D721Med (cell line): ENCODE data around the gene CGB8.

Experiments
- DNase-seq: peaks from one replicate; pipeline ENCODE4 v3.0.0; 2011; ENCODE audit warnings: low spot score; ENCODE audit not compliant: insufficient read length
- FAIRE-seq: peaks from 2 replicates; lab custom pipeline; 2011; peaks lifted over from hg19 to GRCh38; lab: Jason Lieb, UNC
- TF ChIP-seq, protein P1 (sequence below): IDR thresholded peaks from 2 replicates; pipeline ENCODE4 v1.5.1; 2012; ENCODE audit warnings: mild to moderate bottlenecking, control low read depth; ENCODE audit not compliant: insufficient read depth; ENCODE audit errors: missing control alignments

Gene CGB8

DNA sequence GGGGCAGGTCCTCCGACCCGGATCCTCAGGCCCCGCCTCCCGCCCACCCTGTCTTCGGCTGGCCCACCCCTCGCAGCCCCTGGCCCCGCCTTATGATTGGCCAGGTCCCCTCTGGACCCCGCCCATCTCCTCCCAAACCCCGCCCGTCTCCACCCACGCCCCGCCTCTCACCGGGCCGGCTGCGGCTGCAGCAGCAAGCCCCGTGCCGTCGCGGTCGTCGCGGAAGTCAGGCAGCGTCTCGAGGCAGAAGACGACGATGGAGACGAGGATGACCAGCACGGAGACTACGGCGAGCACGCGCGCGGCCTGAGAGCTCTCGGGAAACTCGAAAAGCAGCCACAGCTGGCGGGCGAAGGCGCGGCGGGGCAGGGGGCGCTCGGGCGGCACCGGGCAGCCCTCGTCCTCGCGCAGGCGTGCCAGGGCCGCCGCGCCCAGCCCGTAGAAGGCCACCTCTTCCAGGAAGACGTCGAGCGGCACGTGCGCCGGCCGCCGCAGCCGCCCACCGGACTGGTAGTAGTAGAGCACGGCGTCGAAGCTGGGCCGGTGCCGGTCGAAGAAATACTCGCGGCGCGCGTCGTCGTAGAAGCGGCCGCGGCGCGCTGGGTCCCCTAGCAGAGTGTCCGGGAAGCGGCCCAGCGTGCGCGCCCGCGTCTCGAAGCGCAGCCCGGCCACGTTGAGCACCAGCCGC is 23.1 kb upstream of the CGB8 start:
- TF ChIP-seq, protein P1, sequence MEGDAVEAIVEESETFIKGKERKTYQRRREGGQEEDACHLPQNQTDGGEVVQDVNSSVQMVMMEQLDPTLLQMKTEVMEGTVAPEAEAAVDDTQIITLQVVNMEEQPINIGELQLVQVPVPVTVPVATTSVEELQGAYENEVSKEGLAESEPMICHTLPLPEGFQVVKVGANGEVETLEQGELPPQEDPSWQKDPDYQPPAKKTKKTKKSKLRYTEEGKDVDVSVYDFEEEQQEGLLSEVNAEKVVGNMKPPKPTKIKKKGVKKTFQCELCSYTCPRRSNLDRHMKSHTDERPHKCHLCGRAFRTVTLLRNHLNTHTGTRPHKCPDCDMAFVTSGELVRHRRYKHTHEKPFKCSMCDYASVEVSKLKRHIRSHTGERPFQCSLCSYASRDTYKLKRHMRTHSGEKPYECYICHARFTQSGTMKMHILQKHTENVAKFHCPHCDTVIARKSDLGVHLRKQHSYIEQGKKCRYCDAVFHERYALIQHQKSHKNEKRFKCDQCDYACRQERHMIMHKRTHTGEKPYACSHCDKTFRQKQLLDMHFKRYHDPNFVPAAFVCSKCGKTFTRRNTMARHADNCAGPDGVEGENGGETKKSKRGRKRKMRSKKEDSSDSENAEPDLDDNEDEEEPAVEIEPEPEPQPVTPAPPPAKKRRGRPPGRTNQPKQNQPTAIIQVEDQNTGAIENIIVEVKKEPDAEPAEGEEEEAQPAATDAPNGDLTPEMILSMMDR = peak; percentile 5
- FAIRE-seq = no peak
- peak; percentile 22 for DNase-seq

DNA sequence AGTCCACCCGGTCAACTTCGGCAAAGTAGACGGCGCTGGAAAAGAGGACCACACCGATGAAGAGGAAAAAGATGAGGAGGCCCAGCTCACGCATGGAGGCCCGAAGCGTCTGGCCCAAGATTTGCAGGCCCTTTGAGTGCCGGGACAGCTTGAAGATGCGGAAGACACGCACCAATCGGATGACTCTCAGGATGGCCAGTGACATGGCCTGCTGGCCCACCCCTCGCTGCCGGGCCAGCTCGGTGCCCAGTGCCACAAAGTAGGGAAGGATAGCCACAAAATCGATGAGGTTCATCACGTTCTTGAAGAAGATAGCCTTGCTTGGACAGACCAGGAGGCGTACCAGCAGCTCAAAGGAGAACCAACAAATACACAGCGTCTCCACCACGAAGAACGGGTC is 21.5 kb upstream of the CGB8 start:
- TF ChIP-seq, protein P1 = no peak
- no peak for DNase-seq
- no peak for FAIRE-seq

DNA sequence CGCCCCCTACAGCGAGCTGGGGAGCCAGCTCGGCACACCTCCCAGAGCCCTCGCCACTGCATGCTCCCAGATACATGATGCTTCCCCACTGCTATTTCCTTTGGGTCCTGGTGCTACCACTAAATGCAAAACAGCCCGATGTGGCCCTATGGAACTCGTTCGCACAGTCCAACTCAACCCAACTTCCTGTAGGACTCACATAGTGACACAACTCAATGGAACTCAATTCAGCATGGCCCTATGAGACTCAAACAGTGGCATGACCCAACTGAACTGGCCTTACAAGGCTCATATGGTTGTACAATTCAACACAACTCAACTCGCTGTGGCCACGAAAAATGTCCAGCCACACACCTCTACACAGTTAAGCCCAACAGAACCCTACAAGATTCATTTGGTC is 20.1 kb upstream of the CGB8 start:
- DNase-seq (no peak), FAIRE-seq (no peak)
- TF ChIP-seq, protein P1 = no peak

DNA sequence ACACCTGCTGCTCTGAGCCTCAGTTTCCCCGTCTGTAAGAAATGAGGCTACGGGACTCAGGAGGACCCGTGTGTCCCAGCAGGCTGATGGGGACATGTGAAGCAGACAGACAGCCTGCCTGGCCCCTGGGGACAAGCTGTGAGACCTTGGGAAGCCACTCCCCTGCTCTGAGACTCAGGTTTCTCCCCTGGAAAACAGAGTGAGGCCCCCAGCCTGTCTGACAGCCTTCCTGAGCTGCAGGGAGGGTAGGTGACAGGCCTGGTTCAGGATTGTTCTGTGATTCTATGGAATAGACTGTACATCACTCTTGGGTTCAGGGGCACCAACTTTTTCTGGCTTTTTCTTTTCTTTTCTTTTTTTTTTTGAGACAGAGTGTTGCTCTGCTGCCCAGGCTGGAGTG is 18.6 kb upstream of the CGB8 start:
- no peak for DNase-seq
- TF ChIP-seq, protein P1 = no peak

DNA sequence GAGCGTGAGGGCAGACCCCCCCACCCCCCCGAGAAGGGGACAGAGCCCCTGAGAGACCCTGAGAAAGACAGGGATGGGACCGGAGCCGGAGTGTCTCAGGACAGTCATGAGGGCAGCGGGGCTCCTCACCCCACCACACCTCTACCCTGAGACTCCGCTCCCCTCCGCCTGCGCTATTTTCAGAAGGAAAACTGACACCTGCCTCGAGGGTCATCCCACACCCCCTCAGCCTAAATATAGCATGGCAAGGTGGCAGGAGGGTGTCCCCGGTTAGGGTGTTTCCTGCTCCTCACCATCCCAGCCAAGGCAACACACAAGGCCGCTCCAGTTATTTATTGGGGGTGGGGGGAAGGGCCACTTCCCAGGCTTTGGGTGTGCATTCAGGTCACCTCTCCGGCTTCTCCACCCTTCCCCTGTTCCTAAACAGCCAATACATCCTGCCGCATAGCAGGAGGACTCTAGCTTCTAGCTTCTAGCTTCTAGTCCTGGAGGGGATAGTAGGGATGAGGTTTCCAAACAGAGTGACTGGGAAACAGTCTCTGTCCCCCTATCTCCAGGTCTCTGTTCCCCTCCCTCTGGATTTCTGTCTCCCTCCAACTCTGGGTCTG is 17.1 kb upstream of the CGB8 start:
- DNase-seq (no peak), FAIRE-seq (no peak)
- TF ChIP-seq, protein P1 = no peak

More for the DNA sequence above, 18.6 kb upstream of the CGB8 start:
- FAIRE-seq = no peak

DNA sequence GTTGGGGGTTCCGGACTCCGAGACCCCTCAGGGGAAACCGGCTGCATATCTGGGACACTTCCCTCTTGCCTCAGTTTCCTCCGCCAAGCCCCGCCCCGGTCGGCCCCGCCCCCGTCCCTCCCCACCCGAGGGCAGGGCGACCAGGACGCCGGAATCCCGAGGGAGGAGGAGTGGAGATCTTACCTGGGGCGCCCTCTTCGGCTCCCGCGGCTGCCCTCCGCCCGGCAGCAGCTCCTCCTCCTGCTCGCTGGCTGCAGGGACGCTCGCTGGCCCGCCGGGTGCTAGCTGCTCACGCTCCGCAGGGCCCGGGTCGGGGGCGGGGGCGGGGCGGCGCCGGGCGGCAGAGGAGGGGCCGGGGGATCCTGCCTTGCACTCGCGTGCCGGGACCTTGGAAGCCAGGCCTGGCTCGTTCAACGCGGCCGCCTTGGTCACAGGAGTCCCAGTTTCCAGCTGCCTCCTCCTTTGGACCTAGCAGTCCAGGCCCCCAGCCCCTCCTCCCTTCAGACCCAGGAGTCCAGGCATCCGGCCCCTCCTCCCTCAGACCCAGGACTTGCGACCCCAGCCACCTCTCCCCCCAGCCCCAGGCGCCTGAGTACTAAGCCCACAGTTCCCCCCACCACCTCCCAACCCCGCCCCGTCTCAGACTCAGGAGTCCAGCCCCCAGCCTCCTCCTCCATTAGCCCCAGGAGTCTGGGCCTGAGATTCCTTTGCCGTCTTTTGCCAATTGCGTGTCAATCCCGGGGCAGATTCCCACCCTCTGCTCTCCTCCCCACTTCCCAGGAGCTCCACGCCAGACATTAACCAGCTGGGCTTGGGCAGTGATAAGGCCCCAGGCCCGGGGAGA is 16.1 kb upstream of the CGB8 start, which contains the start of gene NTF4:
NTF4 (minus strand) TSS at position 51 of the 844 bp plus-strand sequence. CDS start 2,821 bp downstream, outside the sequence.
- no peak for FAIRE-seq

More for the DNA sequence above, 16.1 kb upstream of the CGB8 start, which contains the start of gene NTF4:
- TF ChIP-seq, protein P1 = no peak
- DNase-seq = peak; percentile 20
